NCI-H524 (cell line): ENCODE results near the gene EEIG2.

Experiments used
- DNase-seq, 2 experiments: peaks; one replicate each; lab custom pipeline; 2025; lab: John Stamatoyannopoulos, UW

The EEIG2 gene

DNA sequence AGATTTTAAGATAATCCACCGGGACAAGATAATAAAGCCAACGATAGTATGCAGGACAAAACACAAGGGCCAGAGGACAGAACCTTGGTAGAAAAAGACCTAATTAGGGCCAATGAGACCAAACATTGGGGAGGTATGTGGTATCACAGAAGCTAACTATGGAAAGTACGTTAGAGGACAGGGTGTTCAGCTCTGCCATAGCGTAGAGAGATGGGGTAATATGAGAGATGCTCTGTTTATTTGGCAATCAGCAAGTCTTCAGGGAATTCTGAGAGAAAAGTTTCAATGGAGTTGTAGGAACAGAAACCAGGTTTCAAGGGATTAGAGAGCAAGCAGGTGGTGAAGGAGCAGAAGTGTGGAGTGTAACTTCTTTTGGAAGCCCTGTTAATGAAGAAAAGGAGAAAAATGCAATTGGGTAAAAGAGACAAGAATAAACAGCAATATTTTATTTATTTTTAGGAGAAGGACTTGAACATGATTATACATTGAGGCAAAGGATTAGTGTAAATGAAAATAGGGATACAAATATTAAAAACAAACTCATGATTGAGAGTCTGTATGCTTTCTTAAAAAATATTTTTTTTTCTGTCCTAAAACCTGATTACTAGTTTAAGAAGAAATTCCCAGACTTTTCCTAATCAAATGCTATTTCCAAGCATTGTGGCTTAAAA is 24.0 kb downstream of the EEIG2 start:
- peak in 1 of 2 experiments; percentile 28 for DNase-seq

DNA sequence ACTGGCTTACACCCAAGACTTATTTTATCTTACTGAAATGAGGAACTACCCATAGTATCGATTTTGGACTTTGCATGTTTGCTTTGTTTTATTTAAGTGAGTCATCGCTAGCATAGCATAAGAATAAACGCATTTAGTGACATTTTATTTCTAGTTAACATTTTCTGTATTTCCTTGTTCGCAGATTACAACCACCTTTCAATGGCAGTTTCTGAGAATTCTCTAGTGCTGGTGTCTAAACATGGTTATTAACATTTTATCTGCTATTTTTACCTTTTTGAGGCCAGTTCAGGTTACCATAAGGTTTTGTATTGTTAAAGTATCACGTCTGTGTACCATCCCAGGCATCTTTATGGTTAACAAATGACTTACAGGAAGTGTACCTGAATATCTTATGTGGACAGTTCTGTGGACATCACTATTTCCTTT is 24.5 kb downstream of the EEIG2 start:
- DNase-seq: no peak

- DNase-seq: no peak
Measured at GRCh38 chr1:108585313-108585712, 25.4 kb downstream of the EEIG2 start.

DNA sequence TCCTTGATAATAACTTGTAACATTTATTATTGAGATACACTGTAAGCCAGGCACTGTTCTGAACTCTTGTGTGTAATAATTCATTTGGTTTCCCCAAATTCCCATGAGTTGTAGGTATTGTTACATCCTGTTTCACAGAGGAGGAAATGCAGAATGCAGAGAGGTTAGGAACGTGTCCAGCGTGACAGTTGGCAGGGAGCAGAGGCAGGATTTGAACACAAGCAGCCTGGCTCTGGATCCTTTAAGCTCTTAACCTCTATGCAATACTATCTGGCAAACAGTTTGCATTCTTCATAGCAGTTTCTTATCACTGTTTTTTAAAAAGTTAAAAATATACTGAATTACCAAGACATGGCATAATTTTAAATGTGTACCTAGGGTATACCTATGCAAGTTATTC is 30.5 kb downstream of the EEIG2 start:
- DNase-seq: no peak

DNA sequence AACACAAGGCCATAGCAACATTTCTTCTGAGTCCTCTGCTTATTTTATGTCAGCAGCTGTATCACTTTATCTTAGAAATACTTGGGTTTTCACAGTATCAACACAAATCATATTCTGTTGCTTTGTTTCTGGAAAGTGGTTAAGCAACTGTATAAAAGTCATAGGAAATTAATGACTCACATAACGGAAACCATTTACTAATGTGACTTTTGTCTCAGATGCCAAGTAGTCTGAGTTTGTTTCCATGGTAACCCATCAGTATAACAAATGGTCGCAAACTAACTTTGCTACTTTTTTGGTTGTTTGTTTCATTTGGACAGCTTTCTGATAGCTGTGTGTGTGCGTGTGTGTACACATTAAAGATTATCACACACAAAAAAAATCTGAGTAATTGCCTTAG is 31.1 kb downstream of the EEIG2 start:
- DNase-seq: no peak

GRCh38 chr1:108591466-108591865 is 31.6 kb downstream of the EEIG2 start:
- DNase-seq: no peak

DNA sequence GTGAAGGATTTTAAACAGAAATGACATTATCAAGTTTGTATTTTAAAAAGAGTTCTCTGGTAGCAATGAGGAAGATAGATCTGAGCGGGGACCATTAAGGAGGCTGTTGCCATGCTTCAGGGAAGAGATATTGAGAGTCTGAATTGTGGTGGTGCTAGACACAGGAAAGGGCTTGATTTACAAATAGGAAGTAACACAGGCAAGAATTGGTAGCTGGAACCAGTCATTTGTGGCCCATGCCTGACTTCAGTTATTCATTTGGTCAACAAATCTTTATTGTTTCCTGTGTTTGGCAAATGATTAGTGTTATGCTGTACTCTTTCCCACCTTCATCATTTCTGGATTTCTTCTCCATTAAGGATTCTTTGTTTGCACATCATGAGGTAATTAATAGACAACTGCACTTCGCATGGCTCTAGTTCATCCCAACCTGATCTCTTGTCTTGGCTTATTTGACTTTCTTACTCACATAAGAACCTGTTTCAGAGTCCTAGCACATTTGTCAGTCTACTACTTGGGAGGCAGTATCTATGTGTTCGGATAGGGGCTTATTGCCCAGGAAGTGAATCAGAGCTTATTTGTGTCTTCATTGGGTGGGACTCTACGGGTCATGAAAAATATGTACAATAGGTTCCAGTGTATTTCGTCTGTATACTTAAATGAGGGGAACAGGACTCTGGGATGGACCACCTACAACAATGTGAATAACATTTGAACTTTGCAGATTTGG is 32.3 kb downstream of the EEIG2 start:
- no peak for DNase-seq

GRCh38 chr1:108593448-108593847 is 33.5 kb downstream of the EEIG2 start:
- no peak for DNase-seq

DNA sequence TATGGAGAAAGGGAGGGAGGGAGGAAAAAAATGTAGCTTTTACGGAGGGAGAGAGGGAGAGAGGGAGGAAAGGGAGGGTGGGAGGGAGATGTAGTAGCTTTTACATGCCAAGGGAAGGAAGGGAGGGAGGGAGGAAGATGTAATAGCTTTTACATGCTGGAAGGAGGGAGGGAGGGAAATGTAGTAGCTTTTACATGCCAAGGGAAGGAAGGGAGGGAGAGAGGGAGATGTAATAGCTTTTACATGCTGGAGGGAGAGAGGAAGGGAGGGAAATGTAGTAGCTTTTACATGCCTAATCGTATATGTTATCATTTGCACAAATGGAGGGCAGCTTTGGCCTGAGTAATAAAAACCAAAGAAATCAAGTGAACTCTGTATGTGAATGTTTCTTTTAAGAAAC is 35.6 kb downstream of the EEIG2 start:
- DNase-seq: no peak

GRCh38 chr1:108597041-108597440 is 37.1 kb downstream of the EEIG2 start:
- peak in 1 of 2 experiments; percentile 64 for DNase-seq

DNA sequence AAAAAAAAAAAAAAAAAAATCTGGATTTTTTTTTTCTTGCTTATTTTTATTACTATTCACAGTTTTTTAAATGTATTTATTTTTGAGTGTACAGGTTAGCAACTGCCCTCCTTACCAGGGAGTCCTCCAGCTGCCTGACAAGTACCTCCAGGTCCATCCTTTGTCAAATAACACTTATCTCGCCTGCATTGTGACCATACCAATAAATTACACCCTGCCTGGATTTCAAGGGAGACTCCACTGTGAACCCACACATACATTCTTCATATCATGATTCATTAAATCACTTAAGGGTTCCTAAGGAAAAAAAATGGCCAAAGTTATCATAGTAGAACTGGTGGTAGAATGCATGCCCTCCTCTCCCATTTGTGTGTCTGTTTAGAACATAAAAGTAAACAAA is 38.4 kb downstream of the EEIG2 start:
- no peak for DNase-seq

- DNase-seq: no peak
Measured at GRCh38 chr1:108600504-108600903, 40.6 kb downstream of the EEIG2 start.

DNA sequence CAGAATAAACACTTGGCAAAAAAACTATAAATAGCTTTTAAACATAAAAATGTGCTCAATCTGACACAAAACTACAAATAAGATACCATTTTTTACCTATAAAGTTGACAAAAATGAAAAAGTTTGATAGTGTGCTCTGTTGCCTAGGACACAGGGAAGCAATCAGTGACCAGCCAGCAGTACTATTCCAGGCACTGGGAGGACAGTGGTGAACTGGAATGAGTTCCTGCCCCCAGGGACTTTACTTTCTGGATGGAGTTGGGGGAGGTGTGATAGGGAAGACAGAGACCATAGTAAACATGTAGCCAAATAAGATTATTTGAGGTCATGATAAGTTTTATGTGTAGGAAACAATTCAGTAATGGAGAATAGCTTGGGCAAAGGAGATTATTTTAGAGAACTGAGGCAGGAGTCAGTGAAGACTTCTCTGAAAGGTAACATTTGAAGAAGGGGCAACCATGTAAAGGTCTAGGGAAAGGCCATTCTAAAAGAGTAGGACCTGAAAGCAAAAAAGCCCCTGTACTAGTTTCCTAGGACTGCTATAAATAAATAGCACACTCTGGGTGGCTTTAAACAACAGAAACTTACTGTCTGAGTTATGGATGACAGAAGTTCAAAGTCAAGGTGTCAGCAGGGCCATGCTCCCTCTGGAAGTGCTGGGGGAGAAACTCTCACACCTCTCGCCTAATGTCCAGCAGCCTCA is 42.0 kb downstream of the EEIG2 start:
- no peak for DNase-seq

DNA sequence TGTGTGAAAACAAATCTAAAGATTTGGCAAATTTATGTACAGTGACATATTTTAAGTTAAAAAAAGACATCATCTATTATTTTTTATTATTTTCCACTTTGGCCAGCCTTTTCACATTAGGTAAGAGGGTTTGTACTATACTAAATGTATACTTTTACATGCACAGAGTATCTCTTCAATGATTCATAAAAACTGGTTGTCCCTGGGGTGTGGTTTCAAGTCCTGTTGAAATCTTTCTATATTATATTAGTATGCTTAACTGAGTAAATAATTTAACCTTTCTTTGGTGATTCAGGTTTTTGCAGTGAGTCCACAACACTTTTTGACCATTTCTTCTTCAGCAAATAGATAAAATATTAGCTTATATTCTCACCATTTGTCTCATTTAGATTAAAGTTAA is 45.7 kb downstream of the EEIG2 start:
- no peak for DNase-seq

GRCh38 chr1:108606478-108606877 is 46.6 kb downstream of the EEIG2 start:
- DNase-seq: no peak

GRCh38 chr1:108609483-108610049 is 49.7 kb downstream of the EEIG2 start:
- DNase-seq: peak; percentile 75 to 76
